CD14-positive monocyte (primary cell): ENCODE results near the gene PCDH19. TPM values are rescaled to one million over a fixed set of nuclear protein-coding genes. Genes with fewer than 3 reads are reported as not detected.

Experiments used
- DNase-seq, 3 donors: peaks; one replicate each; pipeline ENCODE4 v3.0.0-alpha.2; 2011 to 2022
- H2AFZ ChIP-seq: 2 replicates; pipeline ENCODE4 v1.6.0; 2012; ENCODE audit warnings: mild to moderate bottlenecking, low read depth, low read length, inconsistent platforms; ENCODE audit not compliant: insufficient read depth, poor library complexity, severe bottlenecking
- H3K27ac ChIP-seq, 2 donors: 1 replicate in 1 of 2; 2 replicates in 1 of 2; pipeline ENCODE4 v1.5.1; 2012 to 2013; ENCODE audit warnings: low read length in 2 of 2, control low read depth in 1 of 2, inconsistent platforms in 1 of 2, low read depth in 1 of 2, mild to moderate bottlenecking in 1 of 2
- H3K27me3 ChIP-seq, 2 donors: one replicate each; pipeline versions ENCODE4 v1.6.0 to v1.6.1; 2011 to 2013; ENCODE audit warnings: low read length in 2 of 2; ENCODE audit not compliant: control insufficient read depth in 2 of 2, insufficient read depth in 2 of 2
- H3K36me3 ChIP-seq, 2 donors: replicated peaks in 1 of 2; 1 replicate in 1 of 2; 2 replicates in 1 of 2; pipeline versions ENCODE4 v1.5.1 to v1.6.1; 2012 to 2013; ENCODE audit warnings: low read length in 2 of 2, control low read depth in 1 of 2, inconsistent platforms in 1 of 2, mild to moderate bottlenecking in 1 of 2; ENCODE audit not compliant: insufficient read depth in 2 of 2, control insufficient read depth in 1 of 2
- H3K4me1 ChIP-seq, 2 donors: 1 replicate in 1 of 2; 2 replicates in 1 of 2; pipeline versions ENCODE4 v1.5.1 to v1.6.1; 2012 to 2013; ENCODE audit warnings: low read length in 2 of 2, control low read depth in 1 of 2, inconsistent platforms in 1 of 2, mild to moderate bottlenecking in 1 of 2, moderate library complexity in 1 of 2; ENCODE audit not compliant: insufficient read depth in 2 of 2, control insufficient read depth in 1 of 2
- H3K4me2 ChIP-seq: replicated peaks from 2 replicates; pipeline ENCODE3; 2012; ENCODE audit warnings: low read length, moderate library complexity, mild to moderate bottlenecking; ENCODE audit not compliant: poor library complexity, severe bottlenecking; ENCODE audit errors: extremely low read depth
- H3K4me3 ChIP-seq, 3 experiments: fragments of 200-600 bp in 1 of 3; sonication (generic) in 1 of 3; replicated peaks in 1 of 3; 1 replicate in 2 of 3; 2 replicates in 1 of 3; pipeline ENCODE4 v1.5.1; 2011 to 2013; ENCODE audit warnings: low read length in 3 of 3, mild to moderate bottlenecking in 3 of 3, control low read depth in 2 of 3, low read depth in 2 of 3, inconsistent platforms in 1 of 3, moderate library complexity in 1 of 3
- H3K79me2 ChIP-seq: 2 replicates; pipeline ENCODE4 v1.6.0; 2012; ENCODE audit warnings: mild to moderate bottlenecking, control low read depth, inconsistent platforms, low read length, moderate library complexity; ENCODE audit not compliant: insufficient read depth
- H3K9ac ChIP-seq: 2 replicates; pipeline ENCODE4 v1.6.0; 2017; ENCODE audit warnings: low read length, mild to moderate bottlenecking; ENCODE audit not compliant: insufficient read depth, poor library complexity, severe bottlenecking
- H3K9me3 ChIP-seq, 2 donors: replicated peaks in 1 of 2; 1 replicate in 1 of 2; 2 replicates in 1 of 2; pipeline versions ENCODE4 v1.5.1 to v1.6.1; 2012 to 2013; ENCODE audit warnings: low read length in 2 of 2, control low read depth in 1 of 2; ENCODE audit not compliant: control insufficient read depth in 1 of 2, insufficient read depth in 1 of 2
- H4K20me1 ChIP-seq: 2 replicates; pipeline ENCODE4 v1.6.0; 2012; ENCODE audit warnings: mild to moderate bottlenecking, low read length, control low read depth, moderate library complexity; ENCODE audit not compliant: insufficient read depth
- H3K27ac Mint-ChIP-seq, 7 donors: one replicate each; pipeline ENCODE4 v1.8.0; 2020; ENCODE audit warnings: mild to moderate bottlenecking in 7 of 7, mixed read lengths in 7 of 7, moderate library complexity in 6 of 7, inconsistent platforms in 2 of 7
- H3K27me3 Mint-ChIP-seq, 3 donors: one replicate each; pipeline ENCODE4 v1.8.0; 2021 to 2022; ENCODE audit warnings: low read depth in 3 of 3, mild to moderate bottlenecking in 3 of 3, mixed read lengths in 3 of 3, moderate library complexity in 3 of 3, inconsistent platforms in 1 of 3
- H3K36me3 Mint-ChIP-seq, 2 donors: one replicate each; pipeline ENCODE4 v1.8.0; 2020; ENCODE audit warnings: mixed read lengths in 2 of 2, inconsistent platforms in 1 of 2, mild to moderate bottlenecking in 1 of 2
- H3K4me1 Mint-ChIP-seq: one replicate; pipeline ENCODE4 v1.8.0; 2020; ENCODE audit warnings: mild to moderate bottlenecking, mixed read lengths
- H3K4me3 Mint-ChIP-seq, 2 donors: one replicate each; pipeline ENCODE4 v1.8.0; 2020; ENCODE audit warnings: mild to moderate bottlenecking in 2 of 2, mixed read lengths in 2 of 2, moderate library complexity in 1 of 2
- H3K9me3 Mint-ChIP-seq, 7 donors: one replicate each; pipeline ENCODE4 v1.8.0; 2020 to 2022; ENCODE audit warnings: mixed read lengths in 7 of 7, mild to moderate bottlenecking in 6 of 7, moderate library complexity in 6 of 7, inconsistent platforms in 2 of 7
- WGBS: methylation state at CpG from one replicate; pipeline ENCODE4 v1.1.5; 2013; ENCODE audit warnings: missing lambda C conversion rate; ENCODE audit not compliant: insufficient coverage; 5-methylcytosine and 5-hydroxymethylcytosine counted together
- intact Hi-C, 2 donors: fragments of 100-400 bp; cut with micrococcal nuclease; formaldehyde crosslinking; loops; one replicate each; pipeline versions ENCODE4 v1.15.0 to v1.15.1; 2023
- polyA plus RNA-seq, 3 donors: library from polyadenylated mRNA; depleted of rRNA in 1 of 3; unstranded in 2 of 3; stranded (reverse) in 1 of 3; fragments of 300-500 nt in 2 of 3; fragments of >200 nt in 1 of 3; fragmentation: Illumina TruSeq in 2 of 3; gene quantifications; 1 replicate in 2 of 3; 2 replicates in 1 of 3; pipeline ENCODE4 v1.2.3, GENCODE V29; 2012 to 2021
- TF ChIP-seq, protein P1 (sequence below): fragments of 200-600 bp; IDR thresholded peaks from one replicate; pipeline ENCODE4 v1.8.0; 2022; ENCODE audit warnings: antibody characterized with exemption, mild to moderate bottlenecking

PCDH19 gene
- polyA plus RNA-seq, 3 donors: not detected

DNA sequence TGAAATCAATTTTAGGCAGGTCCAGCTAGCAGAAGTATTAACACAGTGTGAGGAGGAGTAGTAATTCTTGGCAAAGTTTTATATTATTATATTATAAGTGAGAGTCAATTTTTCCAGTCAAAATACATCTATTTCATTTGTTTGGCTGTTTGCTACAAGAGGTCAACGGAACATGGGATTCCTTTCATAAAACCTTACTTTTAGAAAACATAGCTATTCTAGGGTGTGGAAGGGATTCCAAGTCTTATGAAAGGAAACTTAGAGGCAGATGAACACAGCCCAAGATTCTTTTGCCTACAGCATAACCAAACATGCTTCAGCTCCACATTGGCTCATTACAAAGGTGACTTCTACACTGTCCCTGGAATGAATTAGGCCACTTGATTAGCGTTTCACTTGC, 29.9 kb upstream of the PCDH19 start:
- Mint-ChIP-seq H3K9me3 (no peaks in the 10 kb centered on the region), H3K4me3 (no peak overlapping the region), H3K4me1 (no peaks in the 10 kb centered on the region), H3K36me3 (no peaks in the 10 kb centered on the region), H3K27me3 (peaks cover 0 to 5% (median 0%) of the 10 kb centered on the region in 3 donors), H3K27ac (no peak overlapping the region)
- Histone ChIP-seq H3K9me3 (no peaks in the 10 kb centered on the region), H3K4me3 (no peak overlapping the region), H3K4me2 (no peak overlapping the region), H3K27ac (no peak overlapping the region), H3K79me2 (no peaks in the 10 kb centered on the region), H4K20me1 (no peaks in the 10 kb centered on the region), H2AFZ (no peak overlapping the region), H3K36me3 (no peaks in the 10 kb centered on the region), H3K4me1 (no peaks in the 10 kb centered on the region), H3K27me3 (no peaks in the 10 kb centered on the region), H3K9ac (no peak overlapping the region)
- WGBS: no CpG with 5 or more reads among the region's 2 CpGs
- intact Hi-C loops: no loop called here
- DNase-seq: no peak
- TF ChIP-seq, protein P1, sequence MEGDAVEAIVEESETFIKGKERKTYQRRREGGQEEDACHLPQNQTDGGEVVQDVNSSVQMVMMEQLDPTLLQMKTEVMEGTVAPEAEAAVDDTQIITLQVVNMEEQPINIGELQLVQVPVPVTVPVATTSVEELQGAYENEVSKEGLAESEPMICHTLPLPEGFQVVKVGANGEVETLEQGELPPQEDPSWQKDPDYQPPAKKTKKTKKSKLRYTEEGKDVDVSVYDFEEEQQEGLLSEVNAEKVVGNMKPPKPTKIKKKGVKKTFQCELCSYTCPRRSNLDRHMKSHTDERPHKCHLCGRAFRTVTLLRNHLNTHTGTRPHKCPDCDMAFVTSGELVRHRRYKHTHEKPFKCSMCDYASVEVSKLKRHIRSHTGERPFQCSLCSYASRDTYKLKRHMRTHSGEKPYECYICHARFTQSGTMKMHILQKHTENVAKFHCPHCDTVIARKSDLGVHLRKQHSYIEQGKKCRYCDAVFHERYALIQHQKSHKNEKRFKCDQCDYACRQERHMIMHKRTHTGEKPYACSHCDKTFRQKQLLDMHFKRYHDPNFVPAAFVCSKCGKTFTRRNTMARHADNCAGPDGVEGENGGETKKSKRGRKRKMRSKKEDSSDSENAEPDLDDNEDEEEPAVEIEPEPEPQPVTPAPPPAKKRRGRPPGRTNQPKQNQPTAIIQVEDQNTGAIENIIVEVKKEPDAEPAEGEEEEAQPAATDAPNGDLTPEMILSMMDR: no peak

DNA sequence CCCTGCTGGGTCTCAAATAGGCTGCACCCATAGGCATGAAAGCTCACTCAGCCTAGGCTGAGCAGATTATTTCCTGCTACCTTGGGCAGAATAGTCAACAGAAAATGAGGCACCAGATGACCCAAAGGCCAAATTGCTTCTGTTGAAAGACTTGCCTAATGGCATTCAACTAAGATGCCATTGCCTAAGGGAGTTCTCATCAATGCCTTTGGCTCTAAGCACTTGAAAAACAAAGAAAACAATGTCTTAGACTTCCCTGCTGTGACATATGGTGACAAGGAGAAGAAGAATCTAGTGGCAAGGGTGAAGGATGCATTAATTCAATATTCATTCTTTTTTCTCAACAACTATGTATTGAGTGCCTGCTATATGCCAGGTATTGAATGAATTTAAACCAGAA, 25.7 kb upstream of the PCDH19 start:
- Histone ChIP-seq H3K79me2 (no peaks in the 10 kb centered on the region), H3K9me3 (no peaks in the 10 kb centered on the region), H3K27ac (no peak overlapping the region), H4K20me1 (no peaks in the 10 kb centered on the region), H3K4me1 (no peaks in the 10 kb centered on the region), H3K4me2 (no peak overlapping the region), H3K4me3 (no peak overlapping the region), H3K36me3 (no peaks in the 10 kb centered on the region), H3K9ac (no peak overlapping the region), H3K27me3 (no peaks in the 10 kb centered on the region), H2AFZ (no peak overlapping the region)
- no peak for DNase-seq
- Mint-ChIP-seq H3K27ac (peak overlapping the region in 1 of 7 donors; percentile 8), H3K4me1 (no peaks in the 10 kb centered on the region), H3K4me3 (no peak overlapping the region), H3K9me3 (no peaks in the 10 kb centered on the region), H3K27me3 (peaks cover 0 to 7% (median 1%) of the 10 kb centered on the region in 3 donors), H3K36me3 (no peaks in the 10 kb centered on the region)
- intact Hi-C loops: no loop called here
- TF ChIP-seq, protein P1: no peak
